Neural crest cell (in vitro differentiated cells): Measurements from ENCODE around the gene SLC39A12. TPM values are rescaled to one million over a fixed set of nuclear protein-coding genes. Genes with fewer than 3 reads are reported as not detected.

ENCODE experiments used
- DNase-seq: peaks from one replicate; pipeline ENCODE4 v3.0.0; 2021; ENCODE audit warnings: low read depth, mixed read lengths, low spot score
- H3K27ac Mint-ChIP-seq: one replicate; pipeline ENCODE4 v1.8.0; 2021; ENCODE audit warnings: mild to moderate bottlenecking, mixed read lengths; ENCODE audit not compliant: unreplicated experiment
- H3K27me3 Mint-ChIP-seq: 2 replicates; pipeline ENCODE4 v1.8.0; 2021; ENCODE audit warnings: low read depth, mild to moderate bottlenecking, mixed read lengths
- H3K36me3 Mint-ChIP-seq: 2 replicates; pipeline ENCODE4 v1.8.0; 2021; ENCODE audit warnings: low read depth, mild to moderate bottlenecking, mixed read lengths
- H3K4me1 Mint-ChIP-seq: 2 replicates; pipeline ENCODE4 v1.8.0; 2021; ENCODE audit warnings: mixed read lengths
- H3K4me3 Mint-ChIP-seq: one replicate; pipeline ENCODE4 v1.8.0; 2021; ENCODE audit warnings: mild to moderate bottlenecking, mixed read lengths
- H3K9me3 Mint-ChIP-seq: 2 replicates; pipeline ENCODE4 v1.8.0; 2021; ENCODE audit warnings: mixed read lengths
- CTCF ChIP-seq: fragments of 200-600 bp; sonication (generic); conservative IDR thresholded peaks from 2 replicates; pipeline ENCODE4 v1.5.0; 2021; ENCODE audit warnings: antibody characterized with exemption, mild to moderate bottlenecking
- long read RNA-seq: library from polyadenylated mRNA; unstranded; transcript quantifications from one replicate; pipeline ENCODE4 v2.0.0, GENCODE V29; 2020
- total RNA-seq: library from RNA; stranded (reverse); gene quantifications from 2 replicates; pipeline ENCODE4 v1.2.1, GENCODE V29; 2021

SLC39A12 gene
- total RNA-seq: not detected in 2 replicates
- long read RNA-seq: 0 reads

GRCh38 chr10:17951868-17952371 is at the start of gene SLC39A12:
Gene SLC39A12 (plus strand): TSS chr10:17951918. CDS start chr10:17953277, 1,359 bp downstream.
- Mint-ChIP-seq H3K27ac (no peak within 1 kb of the TSS), H3K27me3 (no peaks in the 10 kb centered on the region), H3K4me3 (no peak within 1 kb of the TSS), H3K4me1 (peaks cover 6% of the 10 kb centered on the region), H3K36me3 (no peaks in the 10 kb centered on the region), H3K9me3 (peaks cover 5% of the 10 kb centered on the region)
- no peak for TF ChIP-seq CTCF
- DNase-seq: no peak

- H3K9me3 Mint-ChIP-seq: no peaks in the 10 kb centered on the region
- H3K4me3 Mint-ChIP-seq: no peak overlapping the region
- H3K4me1 Mint-ChIP-seq: no peaks in the 10 kb centered on the region
- H3K27ac Mint-ChIP-seq: no peak overlapping the region
- no peak for TF ChIP-seq CTCF
- H3K36me3 Mint-ChIP-seq: no peaks in the 10 kb centered on the region
- DNase-seq: no peak
- H3K27me3 Mint-ChIP-seq: peaks cover 2% of the 10 kb centered on the region
Measured at GRCh38 chr10:17904564-17904963, 47.2 kb upstream of the SLC39A12 start.

- no peak for TF ChIP-seq CTCF
- Mint-ChIP-seq H3K9me3 (no peaks in the 10 kb centered on the region), H3K27me3 (peaks cover 2% of the 10 kb centered on the region), H3K4me1 (no peaks in the 10 kb centered on the region), H3K36me3 (no peaks in the 10 kb centered on the region), H3K4me3 (no peak overlapping the region), H3K27ac (no peak overlapping the region)
- no peak for DNase-seq
Measured at GRCh38 chr10:17905491-17905890, 46.2 kb upstream of the SLC39A12 start.

- H3K36me3 Mint-ChIP-seq: no peaks in the 10 kb centered on the region
- TF ChIP-seq CTCF: no peak
- no peak overlapping the region for H3K27ac Mint-ChIP-seq
- H3K27me3 Mint-ChIP-seq: peaks cover 2% of the 10 kb centered on the region
- no peaks in the 10 kb centered on the region for H3K9me3 Mint-ChIP-seq
- DNase-seq: no peak
- H3K4me1 Mint-ChIP-seq: no peaks in the 10 kb centered on the region
- H3K4me3 Mint-ChIP-seq: no peak overlapping the region
Measured at GRCh38 chr10:17906002-17906401, 45.7 kb upstream of the SLC39A12 start.

GRCh38 chr10:17907641-17908040 is 44.1 kb upstream of the SLC39A12 start:
- no peak for DNase-seq
- no peak for TF ChIP-seq CTCF
- Mint-ChIP-seq H3K36me3 (no peaks in the 10 kb centered on the region), H3K27ac (no peak overlapping the region), H3K4me3 (no peak overlapping the region), H3K27me3 (peaks cover 2% of the 10 kb centered on the region), H3K4me1 (no peaks in the 10 kb centered on the region), H3K9me3 (no peaks in the 10 kb centered on the region)
